ENCODE data around the gene EGLN2. TPM values are rescaled to one million over a fixed set of nuclear protein-coding genes. Genes with fewer than 3 reads are reported as not detected.
"Not testable (repeated sequence)": the region's sequence is repeated elsewhere in the genome, so short reads cannot be mapped to it uniquely, and the experiment has no call there.

Gene EGLN2
- total RNA-seq, 1 donor from 2014 or later: 65.5 TPM

- no peak for ATAC-seq
- no peak for DNase-seq
- intact Hi-C loops (cut with micrococcal nuclease): no loop called here
These were observed 32.8 kb downstream of the EGLN2 start for GRCh38 chr19:40831502-40832430.

- DNase-seq; intact Hi-C loops (cut with micrococcal nuclease): not testable (repeated sequence)
These were observed 33.4 kb downstream of the EGLN2 start for GRCh38 chr19:40832431-40832790.

GRCh38 chr19:40833728-40834533 lies 34.9 kb downstream of the EGLN2 start:
- intact Hi-C loops (cut with micrococcal nuclease); ATAC-seq; DNase-seq: not testable (repeated sequence)

More at GRCh38 chr19:40832431-40832790, 33.4 kb downstream of the EGLN2 start:
- not testable (repeated sequence) for ATAC-seq

GRCh38 chr19:40836754-40837429 lies 37.9 kb downstream of the EGLN2 start:
- intact Hi-C loops (cut with micrococcal nuclease): no loop called here
- no peak for ATAC-seq

GRCh38 chr19:40838477-40838876 lies 39.5 kb downstream of the EGLN2 start:
- DNase-seq; ATAC-seq; intact Hi-C loops (cut with micrococcal nuclease): not testable (repeated sequence)

More at GRCh38 chr19:40836754-40837429, 37.9 kb downstream of the EGLN2 start:
- no peak for DNase-seq

GRCh38 chr19:40842012-40842411 lies 43.0 kb downstream of the EGLN2 start:
- not testable (repeated sequence) for ATAC-seq

GRCh38 chr19:40842997-40843652 lies 44.1 kb downstream of the EGLN2 start:
- intact Hi-C loops (cut with micrococcal nuclease); DNase-seq: not testable (repeated sequence)
- peak; percentile 59 for ATAC-seq

More at GRCh38 chr19:40842012-40842411, 43.0 kb downstream of the EGLN2 start:
- intact Hi-C loops (cut with micrococcal nuclease); DNase-seq: not testable (repeated sequence)

- ATAC-seq (peak; percentile 63), DNase-seq (peak; percentile 44)
- intact Hi-C loops (cut with micrococcal nuclease): not testable (repeated sequence)
These were observed 44.7 kb downstream of the EGLN2 start for GRCh38 chr19:40843653-40844052.

GRCh38 chr19:40846722-40847121 lies 47.7 kb downstream of the EGLN2 start:
- intact Hi-C loops (cut with micrococcal nuclease); ATAC-seq; DNase-seq: not testable (repeated sequence)

GRCh38 chr19:40850277-40850676 lies 51.3 kb downstream of the EGLN2 start, which contains the start of gene CYP2A6:
CYP2A6 (minus strand) TSS chr19:40850447; CDS start chr19:40850426, 21 bp downstream.
- ATAC-seq; intact Hi-C loops (cut with micrococcal nuclease); DNase-seq: not testable (repeated sequence)

- DNase-seq; intact Hi-C loops (cut with micrococcal nuclease); ATAC-seq: not testable (repeated sequence)
These were observed 53.6 kb downstream of the EGLN2 start for GRCh38 chr19:40852467-40853152.

Other genes with a start within 250 kb of the EGLN2 start
- 16.4 TPM for gene SHKBP1, start 222.3 kb upstream of the EGLN2 start, total RNA-seq
- 294 TPM for gene LTBP4, start 197.8 kb upstream of the EGLN2 start, total RNA-seq
- gene NUMBL, start 108.5 kb upstream of the EGLN2 start, total RNA-seq: 16.9 TPM
- gene COQ8B, start 82.3 kb upstream of the EGLN2 start, total RNA-seq: 34.6 TPM
- gene ITPKC, start 82.1 kb upstream of the EGLN2 start, total RNA-seq: 12.8 TPM
- 6.7 TPM for gene ACTMAP, start 48.7 kb upstream of the EGLN2 start, total RNA-seq
- gene SNRPA, start 48.0 kb upstream of the EGLN2 start, total RNA-seq: 41.6 TPM
- 1.1 TPM for gene MIA, start 23.7 kb upstream of the EGLN2 start, total RNA-seq
- 10.1 TPM for gene RAB4B, start 20.9 kb upstream of the EGLN2 start, total RNA-seq
- gene CYP2A6, start 51.3 kb downstream of the EGLN2 start, total RNA-seq: not detected
- not detected for gene CYP2A7, start 83.0 kb downstream of the EGLN2 start, total RNA-seq
- not detected for gene CYP2B6, start 192.1 kb downstream of the EGLN2 start, total RNA-seq

Measured in left ventricle myocardium superior (tissue), 1 donor.